HG02840 (cell line): ENCODE results near the gene IQSEC1.

Experiments
- ATAC-seq: cut with Tn5 transposase; IDR thresholded peaks from one replicate; pipeline ENCODE4 v1.9.1; 2021; ENCODE audit warnings: mild to moderate bottlenecking, moderate library complexity, moderate number of reproducible peaks; ENCODE audit not compliant: unreplicated experiment, low FRiP score

Gene IQSEC1

DNA sequence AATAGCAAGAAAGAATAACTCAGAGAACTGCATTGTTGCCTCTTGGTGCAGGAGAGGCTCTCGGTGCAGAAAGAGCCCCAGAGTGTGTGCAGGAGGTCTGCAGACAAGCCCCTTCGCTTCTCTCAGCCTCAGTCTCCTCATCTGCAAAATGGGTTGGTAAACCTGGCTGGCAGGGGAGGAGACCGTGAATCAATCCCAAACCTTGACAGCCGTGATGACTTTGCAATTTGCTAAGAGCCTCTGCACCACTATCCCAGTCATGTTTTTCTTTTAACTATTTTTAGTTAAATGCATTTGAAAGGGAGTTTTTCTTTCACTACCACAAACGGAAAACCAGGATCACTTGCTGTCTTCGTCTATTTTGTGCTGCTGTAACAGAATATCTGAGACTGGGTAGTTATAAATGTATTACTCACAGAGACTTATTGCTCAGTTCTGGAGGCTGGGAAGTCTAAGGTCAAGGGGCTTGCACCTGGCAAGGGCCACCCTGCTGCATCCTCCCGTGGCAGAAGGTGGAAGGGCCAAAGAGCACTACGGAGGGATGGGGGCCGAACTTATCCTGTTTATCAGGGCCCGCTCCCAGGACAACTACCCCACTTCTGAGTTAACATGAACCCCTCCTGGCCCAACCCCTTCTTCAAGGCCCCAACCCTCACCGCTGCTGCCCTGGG lies 14.2 kb upstream of the IQSEC1 start:
- ATAC-seq, result no peak

GRCh38 chr3:13086531-13086981 lies 13.3 kb upstream of the IQSEC1 start:
- no peak for ATAC-seq

GRCh38 chr3:13085846-13086179 lies 12.6 kb upstream of the IQSEC1 start:
- ATAC-seq, result no peak

GRCh38 chr3:13085081-13085845 lies 12.0 kb upstream of the IQSEC1 start:
- no peak for ATAC-seq

- no peak for ATAC-seq
These were observed 10.7 kb upstream of the IQSEC1 start for GRCh38 chr3:13083898-13084297.

- ATAC-seq, result no peak
These were observed 10.0 kb upstream of the IQSEC1 start for GRCh38 chr3:13083254-13083653.

GRCh38 chr3:13082677-13083076 lies 9.4 kb upstream of the IQSEC1 start:
- no peak for ATAC-seq

DNA sequence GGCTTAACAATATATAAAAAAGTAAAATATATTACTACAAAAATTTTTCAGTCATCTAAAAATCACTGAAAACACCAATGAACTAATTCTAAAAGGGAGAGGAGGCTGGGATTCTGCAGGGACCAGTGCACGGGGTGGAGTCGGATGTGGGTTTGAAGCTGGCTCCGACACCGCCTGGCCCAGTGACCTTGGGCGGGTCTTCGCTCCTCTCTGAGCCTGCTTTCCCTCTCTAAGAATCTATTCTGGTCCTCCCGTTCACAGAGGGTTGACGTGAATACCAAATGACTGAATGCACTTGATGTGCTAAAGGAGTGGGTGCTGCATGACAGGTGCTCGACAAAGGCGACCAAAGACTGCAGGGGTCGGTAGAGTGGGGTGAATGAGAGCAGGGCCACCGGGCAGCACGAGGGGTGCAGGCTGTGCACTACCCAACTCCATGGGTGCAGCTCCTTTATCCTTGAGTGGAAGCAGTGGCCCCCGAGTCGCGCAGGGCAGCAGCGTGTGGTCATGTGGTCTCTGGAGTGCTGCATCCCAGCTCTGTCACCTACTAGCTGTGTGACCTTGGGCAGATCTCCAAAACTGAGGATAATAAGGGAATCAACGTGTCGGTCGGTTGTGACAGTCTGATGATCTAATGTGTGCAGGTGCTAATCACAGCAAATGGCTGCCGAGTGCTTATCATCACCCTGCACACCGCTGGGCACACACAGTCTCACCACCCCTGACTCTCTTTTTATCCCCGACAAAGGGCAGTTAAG lies 8.6 kb upstream of the IQSEC1 start:
- ATAC-seq, result no peak

GRCh38 chr3:13080591-13080990 lies 7.4 kb upstream of the IQSEC1 start:
- no peak for ATAC-seq

GRCh38 chr3:13080026-13080425 lies 6.8 kb upstream of the IQSEC1 start:
- ATAC-seq, result no peak

GRCh38 chr3:13079510-13079909 lies 6.3 kb upstream of the IQSEC1 start:
- no peak for ATAC-seq

- no peak for ATAC-seq
These were observed 5.8 kb upstream of the IQSEC1 start for GRCh38 chr3:13079051-13079450.

- ATAC-seq, result no peak
These were observed 5.1 kb upstream of the IQSEC1 start for GRCh38 chr3:13078163-13078905.

GRCh38 chr3:13077431-13078162 lies 4.4 kb upstream of the IQSEC1 start:
- ATAC-seq, result no peak

GRCh38 chr3:13075986-13076654 lies 2.9 kb upstream of the IQSEC1 start:
- no peak for ATAC-seq

- no peak for ATAC-seq
These were observed 2.1 kb upstream of the IQSEC1 start for GRCh38 chr3:13075318-13075717.

- ATAC-seq, result no peak
These were observed 762 bp upstream of the IQSEC1 start for GRCh38 chr3:13074006-13074375.

GRCh38 chr3:13072600-13073325 lies 466 bp downstream of the IQSEC1 start:
- ATAC-seq, result no peak

DNA sequence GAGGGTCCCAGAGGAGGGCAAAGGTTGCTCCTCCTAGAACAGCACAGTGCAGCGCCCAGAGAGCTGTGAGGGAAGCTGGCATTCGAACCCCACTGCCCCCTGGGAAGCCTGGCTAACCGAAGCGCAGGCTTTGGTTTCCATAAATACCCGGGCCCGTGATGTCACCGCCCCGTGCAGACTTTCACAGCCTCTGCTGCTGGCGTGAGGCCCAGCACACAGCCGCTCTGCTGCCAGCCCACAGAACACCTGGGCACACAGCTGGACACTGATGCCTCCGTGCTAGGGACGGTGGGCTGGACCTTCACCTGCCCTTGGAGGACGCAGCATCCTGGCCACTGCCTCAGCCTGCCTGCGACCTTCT lies 1.0 kb downstream of the IQSEC1 start:
- no peak for ATAC-seq
